Lower leg skin (tissue), 3 donors: ENCODE results near the gene RAPGEF4.

Source experiments
- POLR2A ChIP-seq, 2 donors: fragments of 450-650 bp; IDR thresholded peaks; one replicate each; pipeline ENCODE4 v1.6.1; 2016 to 2017; ENCODE audit warnings: antibody characterized with exemption in 2 of 2, mild to moderate bottlenecking in 1 of 2, moderate library complexity in 1 of 2
- TF ChIP-seq, protein P1 (sequence below), 3 donors: fragments of 450-650 bp; IDR thresholded peaks; one replicate each; pipeline ENCODE4 v1.5.1; 2016; ENCODE audit warnings: antibody characterized with exemption in 3 of 3, mild to moderate bottlenecking in 3 of 3, moderate library complexity in 2 of 3

- TF ChIP-seq, protein P1, sequence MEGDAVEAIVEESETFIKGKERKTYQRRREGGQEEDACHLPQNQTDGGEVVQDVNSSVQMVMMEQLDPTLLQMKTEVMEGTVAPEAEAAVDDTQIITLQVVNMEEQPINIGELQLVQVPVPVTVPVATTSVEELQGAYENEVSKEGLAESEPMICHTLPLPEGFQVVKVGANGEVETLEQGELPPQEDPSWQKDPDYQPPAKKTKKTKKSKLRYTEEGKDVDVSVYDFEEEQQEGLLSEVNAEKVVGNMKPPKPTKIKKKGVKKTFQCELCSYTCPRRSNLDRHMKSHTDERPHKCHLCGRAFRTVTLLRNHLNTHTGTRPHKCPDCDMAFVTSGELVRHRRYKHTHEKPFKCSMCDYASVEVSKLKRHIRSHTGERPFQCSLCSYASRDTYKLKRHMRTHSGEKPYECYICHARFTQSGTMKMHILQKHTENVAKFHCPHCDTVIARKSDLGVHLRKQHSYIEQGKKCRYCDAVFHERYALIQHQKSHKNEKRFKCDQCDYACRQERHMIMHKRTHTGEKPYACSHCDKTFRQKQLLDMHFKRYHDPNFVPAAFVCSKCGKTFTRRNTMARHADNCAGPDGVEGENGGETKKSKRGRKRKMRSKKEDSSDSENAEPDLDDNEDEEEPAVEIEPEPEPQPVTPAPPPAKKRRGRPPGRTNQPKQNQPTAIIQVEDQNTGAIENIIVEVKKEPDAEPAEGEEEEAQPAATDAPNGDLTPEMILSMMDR (IDR thresholded peaks at IDR 0.05): no peak
- TF ChIP-seq POLR2A (IDR thresholded peaks at IDR 0.05): no peak
Observed at GRCh38 chr2:172937884-172938712, 202.5 kb downstream of the RAPGEF4 start.
